NCI-H345 treated with DMSO at 0.1 percent for 48 hours (cell line): ENCODE measurements around the gene HES7.

Experiments
- DNase-seq: peaks from one replicate; lab custom pipeline; 2025; ENCODE audit not compliant: unreplicated experiment; lab: John Stamatoyannopoulos, UW

HES7 gene

DNA sequence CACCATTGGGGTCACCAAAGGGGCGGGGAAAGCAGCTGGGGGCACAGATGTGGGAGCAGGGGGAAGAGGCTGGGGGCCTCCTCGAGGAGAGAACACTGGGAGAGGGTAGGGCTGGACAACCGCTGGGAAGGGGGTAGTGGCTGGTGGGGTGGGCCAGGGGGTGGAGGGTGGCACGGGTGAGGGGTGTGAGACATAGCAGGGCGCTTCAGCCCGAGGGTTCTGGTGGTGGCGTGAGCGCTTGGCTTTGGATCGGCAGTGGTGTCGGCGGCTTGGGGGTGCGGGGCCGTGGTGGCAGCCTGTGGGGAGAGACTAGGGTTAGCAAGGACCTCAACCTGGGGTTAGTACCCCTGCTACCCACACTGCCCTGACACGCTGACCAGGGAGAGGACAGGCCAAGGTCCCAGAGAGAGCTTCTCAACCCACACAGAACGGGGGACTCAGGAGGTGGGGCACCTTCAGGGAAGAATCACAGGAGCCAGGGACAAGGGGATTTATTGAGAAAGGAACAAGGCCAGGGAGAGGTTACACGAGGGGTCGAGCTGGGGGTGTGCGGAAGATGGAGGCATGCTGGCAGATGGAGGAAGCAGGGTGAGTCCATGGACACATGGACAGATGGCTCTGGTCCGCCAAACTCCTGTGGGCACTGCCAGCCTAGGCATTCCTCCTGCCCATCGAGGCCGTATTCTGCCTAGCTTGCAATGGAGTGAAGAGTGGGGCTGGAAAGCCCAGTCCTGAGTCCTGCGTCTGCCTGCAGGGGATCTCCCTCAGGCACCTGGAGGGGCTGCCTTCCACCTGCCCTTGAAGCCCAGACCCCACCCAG lies 19.9 kb upstream of the HES7 start:
- DNase-seq: no peak

GRCh38 chr17:8142887-8143580 lies 19.1 kb upstream of the HES7 start:
- DNase-seq: no peak

DNA sequence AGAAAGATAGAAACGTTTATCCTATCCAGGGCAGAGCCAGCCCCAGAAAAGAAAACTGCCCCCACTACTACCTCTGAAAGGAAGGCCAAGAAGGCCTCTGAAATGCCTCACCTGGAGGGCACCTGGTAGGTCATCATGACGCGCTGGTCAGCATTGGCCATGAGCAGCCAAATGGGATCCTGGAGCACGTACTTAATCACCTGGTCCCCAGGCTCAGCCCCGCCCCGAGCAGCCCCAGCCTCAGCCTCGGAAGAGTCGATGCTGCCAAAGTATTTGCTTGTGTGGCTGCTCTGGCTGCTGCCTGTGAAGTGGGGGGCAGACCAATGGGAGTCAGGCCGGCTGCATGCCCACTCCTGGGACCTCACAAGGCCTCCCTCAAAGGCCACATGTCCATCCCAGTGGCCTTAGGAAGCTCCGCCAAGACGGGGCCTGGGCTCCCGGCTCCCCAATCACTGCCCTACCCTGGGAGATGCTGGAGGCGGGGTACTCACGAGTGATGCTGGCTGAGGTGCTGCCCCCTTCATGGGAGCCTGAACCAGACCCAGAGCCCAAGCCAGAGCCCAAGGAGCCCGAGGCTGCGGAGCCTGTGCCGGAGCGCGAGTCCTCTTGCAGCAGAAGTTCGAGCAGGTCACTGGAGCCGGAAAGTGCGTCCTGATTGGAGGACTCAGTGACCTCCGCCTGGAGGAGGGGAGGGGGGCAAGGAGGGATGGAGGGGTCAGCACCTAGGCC lies 18.4 kb upstream of the HES7 start:
- DNase-seq: no peak

DNA sequence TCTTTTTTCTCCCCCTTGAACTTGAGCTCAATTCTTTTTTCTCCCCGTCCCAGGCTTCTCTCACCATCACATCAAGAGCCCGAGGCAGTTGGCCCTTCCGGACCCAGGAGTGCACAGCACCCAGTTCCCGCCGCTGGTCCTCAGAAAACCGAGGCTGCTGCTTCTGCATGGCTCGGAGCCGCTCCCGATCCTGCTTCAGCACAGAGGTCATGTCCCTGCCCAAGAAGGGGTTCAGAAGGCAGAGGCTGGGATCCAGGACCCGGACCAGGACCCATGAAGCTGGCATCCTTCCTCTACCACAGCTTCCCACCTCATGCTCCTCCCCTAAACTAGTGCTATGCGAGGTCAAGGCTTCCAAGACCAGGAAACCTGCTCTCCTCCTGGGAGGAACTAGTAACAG lies 17.8 kb upstream of the HES7 start:
- no peak for DNase-seq

DNA sequence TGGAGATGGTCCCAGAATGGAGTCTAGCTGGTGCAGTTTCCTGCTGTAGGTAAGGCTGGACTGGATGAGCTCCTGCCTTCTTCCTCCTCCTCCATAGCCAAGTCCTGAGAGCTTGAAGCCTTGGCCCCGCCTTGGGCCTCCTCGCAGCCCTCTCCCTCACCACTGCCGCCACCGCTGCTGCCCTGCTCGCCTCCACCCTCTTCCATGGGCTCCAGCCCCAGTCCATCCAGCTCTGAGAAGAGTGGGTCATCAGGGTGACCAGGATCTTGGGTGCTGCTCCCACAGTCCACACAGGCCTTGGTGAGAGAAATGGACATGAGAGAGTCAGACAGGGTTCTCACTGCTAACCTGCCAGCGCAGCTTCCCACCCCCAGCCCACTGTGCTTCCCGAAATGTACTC lies 17.1 kb upstream of the HES7 start:
- no peak for DNase-seq

DNA sequence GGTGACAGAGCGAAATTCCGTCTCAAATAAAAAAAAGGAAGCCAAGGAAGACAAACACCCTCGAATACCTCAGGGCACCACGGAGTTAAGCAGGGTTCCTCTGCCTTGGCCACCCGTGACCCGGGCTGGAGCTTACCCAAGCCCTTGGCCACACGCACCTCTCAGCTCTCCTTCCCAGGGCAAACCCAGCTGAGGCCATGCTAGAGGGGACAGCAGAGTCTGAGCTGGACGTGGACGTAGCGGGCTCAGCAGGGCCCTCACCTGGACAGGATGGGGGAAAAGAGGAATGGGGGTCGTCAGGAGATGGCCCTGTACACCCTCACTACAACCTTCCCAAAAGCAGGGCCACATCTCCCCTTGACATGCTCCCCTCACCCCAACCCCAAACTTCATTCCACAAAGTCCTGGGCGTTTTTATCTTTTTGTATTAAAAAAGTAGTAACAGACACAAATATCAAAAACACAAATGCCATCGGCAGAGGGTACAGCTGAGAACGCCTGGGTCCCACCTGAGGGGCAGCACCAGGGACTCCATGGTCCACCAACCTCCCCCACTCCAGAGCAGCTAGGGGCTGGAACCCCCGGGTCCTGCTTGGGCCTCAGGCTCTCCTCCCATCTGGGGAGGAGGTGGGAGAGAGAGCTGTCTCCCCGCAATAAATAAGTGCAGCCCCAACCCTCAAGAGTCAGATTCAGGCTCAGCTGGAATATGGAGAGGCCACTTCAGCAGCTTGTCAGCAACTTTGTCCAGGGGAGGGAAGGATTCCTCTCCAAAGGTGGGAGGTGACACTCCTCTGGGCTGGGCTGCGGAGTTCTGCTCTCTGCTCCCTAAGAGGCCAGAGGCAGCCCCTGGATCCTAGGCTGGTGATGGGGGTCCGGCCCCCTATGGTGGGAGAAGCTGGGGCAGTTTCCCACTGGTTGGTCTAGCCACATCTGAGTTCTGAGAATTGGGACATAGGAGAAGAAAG lies 16.4 kb upstream of the HES7 start:
- DNase-seq: no peak

DNA sequence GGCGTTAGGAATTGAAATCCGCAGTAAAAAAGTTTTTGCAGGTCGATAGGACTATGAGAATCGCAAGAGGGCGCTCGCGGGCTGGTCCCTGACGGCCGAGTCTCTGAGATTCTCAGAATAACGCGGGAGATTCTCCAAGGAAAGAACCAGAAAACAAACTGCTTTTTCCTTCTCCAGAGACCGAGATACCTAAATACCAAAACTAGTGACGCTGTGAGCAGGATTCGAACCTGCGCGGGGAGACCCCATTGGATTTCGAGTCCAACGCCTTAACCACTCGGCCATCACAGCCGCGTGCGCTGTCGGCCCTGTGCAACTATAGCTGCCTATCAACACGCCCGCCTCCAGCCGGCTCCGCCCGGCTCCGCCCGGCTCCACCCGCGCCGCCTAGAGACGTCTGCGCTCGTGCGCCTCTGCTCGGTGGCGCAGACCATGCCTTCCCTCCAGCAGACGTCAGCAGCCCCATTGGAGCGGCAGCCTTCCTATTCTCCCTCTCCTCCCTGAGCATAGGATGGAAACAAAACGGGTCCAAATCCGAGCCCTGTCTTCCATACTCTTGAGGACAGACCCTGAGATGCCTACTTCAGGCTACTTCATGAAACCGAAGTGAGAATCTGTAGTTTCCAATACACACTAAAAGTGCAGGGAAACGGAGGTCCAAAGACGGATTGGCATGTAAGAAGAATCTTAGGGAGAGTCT lies 14.9 kb upstream of the HES7 start:
- peak; percentile 80 for DNase-seq

GRCh38 chr17:8138374-8138671 lies 14.4 kb upstream of the HES7 start:
- DNase-seq: no peak

DNA sequence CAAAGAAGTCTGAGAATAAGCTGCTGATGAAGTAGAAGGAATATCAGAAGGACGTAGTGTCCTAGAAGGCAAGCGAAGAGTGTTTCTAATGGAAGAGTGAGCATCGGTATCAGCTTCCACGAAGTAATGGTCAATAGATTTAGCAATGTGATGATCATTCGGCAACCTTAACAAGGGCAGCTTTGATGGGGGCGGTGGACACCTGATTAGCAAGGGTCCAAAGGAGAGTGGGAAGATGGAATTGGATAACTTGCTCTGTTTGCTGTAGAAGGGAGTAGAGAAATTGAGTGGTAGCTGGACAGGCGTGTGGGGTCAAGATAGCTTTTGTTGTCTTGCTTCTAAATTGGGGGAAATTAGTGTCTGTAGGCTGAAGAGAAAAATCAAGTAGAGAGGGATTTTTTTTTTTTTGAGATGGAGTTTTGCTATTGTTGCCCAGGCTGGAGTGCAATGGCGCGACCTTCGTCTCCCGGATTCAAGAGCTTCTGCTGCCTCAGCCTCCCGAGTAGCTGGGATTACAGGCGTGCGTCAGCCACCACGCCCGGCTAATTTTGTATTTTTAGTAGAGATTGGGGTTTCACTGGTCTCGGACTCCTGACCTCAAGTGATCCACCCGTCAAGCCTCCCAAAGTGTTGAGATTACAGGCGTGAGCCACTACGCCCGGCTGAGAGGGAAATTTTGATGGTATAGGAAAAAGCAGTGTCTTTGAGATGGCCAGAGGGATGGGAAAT lies 13.9 kb upstream of the HES7 start:
- no peak for DNase-seq

GRCh38 chr17:8133941-8134340 lies 10.0 kb upstream of the HES7 start:
- DNase-seq: no peak

DNA sequence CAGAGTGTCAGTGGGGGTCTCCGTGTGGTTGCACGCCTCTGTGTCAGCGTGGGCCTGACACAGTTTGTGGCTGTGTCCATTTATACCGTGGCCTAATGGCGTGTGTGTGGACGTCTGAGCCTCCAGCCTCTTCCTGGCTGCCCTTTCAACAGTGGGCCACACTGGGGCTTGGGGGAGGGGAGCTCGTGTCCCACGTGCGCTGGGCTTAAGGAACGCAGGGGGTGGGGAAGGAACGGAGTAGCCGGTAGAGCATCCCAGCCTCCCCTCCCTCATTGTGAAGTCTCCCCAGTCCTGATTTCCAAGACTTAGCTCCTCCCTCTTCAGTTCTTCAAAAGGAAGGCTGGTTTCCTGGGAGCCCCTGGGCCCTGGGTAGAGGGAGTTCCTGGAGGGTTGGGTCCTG lies 9.5 kb upstream of the HES7 start:
- DNase-seq: no peak

DNA sequence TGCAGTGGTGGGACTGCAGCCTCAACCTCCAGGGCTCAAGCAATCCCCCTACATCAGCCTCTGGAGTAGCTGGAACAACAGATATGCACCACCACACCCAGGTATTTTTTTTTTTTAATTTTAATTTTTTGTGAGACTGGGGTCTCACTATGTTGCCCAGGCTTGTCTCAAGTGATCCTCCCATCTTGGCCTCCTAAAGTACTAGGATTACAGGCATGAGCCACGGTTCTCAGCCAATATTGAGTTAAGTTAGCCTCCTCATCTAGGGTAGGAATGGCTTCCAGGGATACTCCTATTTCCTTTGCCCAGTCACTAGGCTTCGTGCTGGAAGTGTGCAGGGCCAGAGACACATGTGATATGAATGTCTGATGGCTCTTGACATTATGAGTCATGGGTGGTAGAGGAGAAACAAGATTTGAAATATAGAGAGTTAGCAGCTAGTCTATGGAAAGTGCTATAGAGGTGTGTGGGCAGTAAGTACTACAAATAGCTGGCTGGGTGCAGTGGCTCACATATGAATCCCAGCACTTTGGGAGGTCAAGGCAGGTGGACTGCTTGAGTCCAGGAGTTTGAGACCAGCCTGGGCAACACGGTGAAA lies 8.0 kb upstream of the HES7 start:
- DNase-seq: no peak

DNA sequence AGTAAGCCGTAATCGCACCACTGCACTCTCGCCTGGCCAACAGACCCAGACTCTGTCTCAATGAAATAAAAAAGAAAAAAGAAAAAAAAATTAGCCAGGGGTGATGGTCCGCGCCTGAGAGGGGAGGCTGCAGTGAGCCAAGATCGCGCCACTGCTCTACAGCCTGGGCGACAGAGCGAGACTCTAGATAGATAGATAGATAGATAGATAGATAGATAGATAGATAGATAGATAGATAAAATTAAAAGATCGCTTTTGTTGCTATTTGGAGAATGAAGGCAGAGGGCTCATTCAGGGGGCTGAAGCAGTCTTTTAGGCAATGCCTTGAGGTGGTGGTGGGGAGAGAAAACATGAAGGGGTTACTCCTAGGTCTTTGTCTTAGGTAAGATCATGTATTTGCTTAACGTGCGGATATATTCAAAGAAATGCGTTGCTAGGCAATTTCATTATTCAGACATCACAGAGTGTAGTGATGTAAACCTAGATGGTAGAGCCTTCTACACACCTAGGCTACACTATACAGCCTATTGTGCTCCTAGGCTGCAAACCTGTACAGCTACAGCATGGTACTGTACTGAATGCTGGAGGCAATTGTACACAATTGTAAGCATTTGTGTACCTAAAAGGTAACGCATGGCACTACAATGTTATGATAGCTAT lies 4.3 kb upstream of the HES7 start:
- no peak for DNase-seq

- peak; percentile 15 for DNase-seq
Measured at GRCh38 chr17:8126491-8127066, 2.7 kb upstream of the HES7 start.

DNA sequence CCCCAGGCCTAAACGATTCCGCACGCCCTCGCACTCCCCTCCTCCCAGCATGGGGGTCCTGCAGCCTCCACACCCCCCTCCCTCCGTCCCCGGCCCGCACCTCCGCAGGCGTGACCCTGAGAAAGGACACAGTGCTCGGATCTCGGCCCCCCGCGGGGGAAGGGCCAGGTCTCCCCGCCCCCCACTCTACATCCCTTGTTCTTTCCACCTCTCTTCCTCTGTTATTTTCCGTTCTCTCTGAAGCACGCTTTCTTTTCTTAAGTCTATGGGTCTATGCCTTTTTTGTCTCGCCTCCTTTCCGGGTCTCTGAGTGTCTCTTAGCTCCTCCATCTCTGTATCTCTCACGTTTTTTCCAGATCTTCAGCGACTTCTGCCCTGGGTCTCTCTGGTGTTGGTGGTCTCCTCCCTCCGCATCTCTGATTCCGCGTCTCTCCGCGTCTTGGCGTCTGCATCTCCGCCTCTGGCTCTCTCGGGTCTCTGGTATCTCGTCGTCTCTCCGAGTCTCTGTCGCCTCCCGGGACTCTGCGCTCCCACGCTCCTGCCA lies 2.1 kb upstream of the HES7 start:
- DNase-seq: no peak

GRCh38 chr17:8125154-8125946 lies 1.4 kb upstream of the HES7 start:
- no peak for DNase-seq

GRCh38 chr17:8124350-8125153 lies 646 bp upstream of the HES7 start:
- DNase-seq: peak; percentile 15
